Activated naive CD4-positive, alpha-beta T cell treated with anti-CD3 and anti-CD28 coated beads, Interleukin-2, amount 10 ng/mL, durations not matched to agents 7 days and 5 days (primary cell): Measurements from ENCODE around the gene RNF17.
A peak's percentile ranks its signal among the peaks of the same experiment; 100 is the strongest.

Source experiments
- CTCF ChIA-PET: fragments of 350-600 bp; sonication (Branson Sonifier 250); formaldehyde crosslinking; loops from one replicate; lab custom pipeline; 2021; ENCODE audit warnings: antibody characterized with exemption; lab: Charles Lee
- DNase-seq: peaks from one replicate; pipeline ENCODE4 v3.0.0-alpha.2; 2020
- H3K27ac Mint-ChIP-seq: one replicate; pipeline ENCODE4 v1.8.0; 2021; ENCODE audit warnings: mild to moderate bottlenecking, moderate library complexity, mixed read lengths
- H3K27me3 Mint-ChIP-seq: one replicate; pipeline ENCODE4 v1.8.0; 2021; ENCODE audit warnings: mild to moderate bottlenecking, mixed read lengths
- H3K36me3 Mint-ChIP-seq: one replicate; pipeline ENCODE4 v1.8.0; 2021; ENCODE audit warnings: mixed read lengths
- H3K4me1 Mint-ChIP-seq: one replicate; pipeline ENCODE4 v1.8.0; 2021; ENCODE audit warnings: mixed read lengths
- H3K4me3 Mint-ChIP-seq: one replicate; pipeline ENCODE4 v1.8.0; 2021; ENCODE audit warnings: mild to moderate bottlenecking, moderate library complexity, mixed read lengths
- H3K9me3 Mint-ChIP-seq: one replicate; pipeline ENCODE4 v1.8.0; 2021; ENCODE audit warnings: mixed read lengths

Gene RNF17

GRCh38 chr13:24738366-24738847, 25.6 kb upstream of the RNF17 start:
- Mint-ChIP-seq H3K4me3 (no peak overlapping the region), H3K9me3 (no peaks in the 10 kb centered on the region), H3K4me1 (no peaks in the 10 kb centered on the region), H3K27me3 (peaks cover 24% of the 10 kb centered on the region), H3K27ac (no peak overlapping the region), H3K36me3 (no peaks in the 10 kb centered on the region)
- DNase-seq, result no peak
- CTCF ChIA-PET, result interaction anchor here (1.7 kb wide), 1 partner anchor 44 kb away, joined by 6 read pairs; no protein-coding TSS in a partner anchor

DNA sequence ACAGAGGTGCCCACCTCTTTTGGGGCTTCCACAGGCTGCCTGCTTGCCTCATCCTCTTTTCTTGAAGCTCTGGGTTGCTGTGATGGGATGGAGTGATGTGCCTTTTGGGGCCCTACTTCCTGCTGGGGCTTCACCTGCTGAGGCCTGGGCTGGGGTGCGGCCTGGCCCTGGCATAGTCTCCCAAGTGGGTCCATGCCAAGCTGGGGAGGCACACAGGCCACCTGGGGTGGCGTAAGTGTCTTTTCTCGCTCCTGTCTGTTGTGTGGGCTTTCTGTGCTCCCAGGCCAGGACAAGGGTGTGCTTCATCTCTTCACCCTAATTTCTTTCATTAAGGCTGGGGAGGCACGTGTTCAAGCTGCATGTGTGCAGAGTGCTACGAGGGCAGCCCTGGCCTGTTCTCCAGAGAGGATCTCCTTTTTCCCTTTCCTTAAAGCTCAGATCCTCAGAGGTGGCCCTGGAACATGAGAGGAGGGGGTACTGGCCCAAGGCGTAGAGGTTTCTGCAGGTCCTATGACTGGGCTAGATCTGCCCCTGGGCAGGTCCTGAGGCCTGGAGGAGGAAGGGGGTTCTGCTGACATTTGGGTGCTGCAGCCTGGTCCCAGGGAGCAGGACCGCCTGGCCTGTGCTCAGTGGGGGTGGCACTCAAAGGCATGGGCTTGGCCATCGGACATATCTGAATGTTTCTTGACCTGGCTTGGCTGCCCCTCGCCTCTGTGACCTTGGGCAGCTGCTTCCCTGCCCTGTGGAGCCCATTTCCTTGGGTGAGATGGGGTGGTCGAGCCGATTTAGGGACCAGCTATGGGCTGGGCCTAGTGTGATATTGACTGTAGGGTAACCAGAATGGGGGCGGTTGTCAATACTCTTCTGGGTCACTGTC, 23.7 kb upstream of the RNF17 start:
- H3K36me3 Mint-ChIP-seq, result no peaks in the 10 kb centered on the region
- no peak overlapping the region for H3K27ac Mint-ChIP-seq
- CTCF ChIA-PET, result interaction anchor here (1.0 to 1.7 kb wide), 6 partner anchors 10 to 256 kb away, joined by 3 to 6 read pairs (median 4); no protein-coding TSS in a partner anchor
- peaks cover 42% of the 10 kb centered on the region for H3K27me3 Mint-ChIP-seq
- H3K9me3 Mint-ChIP-seq, result no peaks in the 10 kb centered on the region
- H3K4me3 Mint-ChIP-seq, result no peak overlapping the region
- DNase-seq, result no peak
- H3K4me1 Mint-ChIP-seq, result no peaks in the 10 kb centered on the region

DNA sequence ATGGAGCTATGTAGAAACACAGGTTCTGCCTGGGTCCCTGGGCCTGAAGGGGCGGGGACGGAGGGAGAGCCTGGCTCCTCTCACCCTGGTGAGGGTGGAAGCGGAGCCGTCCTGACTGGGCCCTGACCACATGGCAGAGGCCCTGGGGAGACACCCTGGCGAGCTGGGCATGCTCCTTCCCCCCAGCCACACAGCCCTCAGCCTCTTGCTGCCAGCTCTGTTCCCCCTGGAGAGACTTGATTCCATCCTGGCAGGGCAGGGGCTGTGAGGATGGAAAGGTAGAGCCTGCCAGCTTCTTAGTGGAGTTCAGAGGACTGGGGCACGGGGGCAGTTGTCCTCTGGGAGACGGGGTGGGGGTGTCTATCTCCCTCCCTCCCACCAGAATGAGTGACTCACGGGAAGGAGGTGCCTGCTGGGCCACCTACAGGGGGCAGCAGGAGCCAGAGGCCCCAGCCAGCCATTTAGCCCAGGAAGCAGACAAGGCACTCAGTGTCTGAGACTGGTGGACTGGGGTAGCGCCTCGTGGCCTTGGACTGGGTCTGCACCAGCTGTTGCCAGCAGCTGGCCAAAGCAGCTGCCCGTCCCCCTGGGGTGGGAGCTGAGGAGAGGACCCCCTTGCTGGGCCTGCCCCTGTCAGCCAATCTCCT, 22.8 kb upstream of the RNF17 start:
- no peak for DNase-seq
- CTCF ChIA-PET, result no interaction called here
- no peaks in the 10 kb centered on the region for H3K36me3 Mint-ChIP-seq
- H3K27me3 Mint-ChIP-seq, result peaks cover 51% of the 10 kb centered on the region
- no peaks in the 10 kb centered on the region for H3K9me3 Mint-ChIP-seq
- no peaks in the 10 kb centered on the region for H3K4me1 Mint-ChIP-seq
- H3K4me3 Mint-ChIP-seq, result no peak overlapping the region
- no peak overlapping the region for H3K27ac Mint-ChIP-seq

GRCh38 chr13:24741791-24742190, 22.2 kb upstream of the RNF17 start:
- CTCF ChIA-PET, result interaction anchor here (0.8 to 1.3 kb wide), 2 partner anchors 226 to 253 kb away, joined by 3 read pairs; no protein-coding TSS in a partner anchor
- DNase-seq, result no peak
- Mint-ChIP-seq H3K27me3 (peaks cover 58% of the 10 kb centered on the region), H3K9me3 (no peaks in the 10 kb centered on the region), H3K27ac (no peak overlapping the region), H3K36me3 (no peaks in the 10 kb centered on the region), H3K4me1 (no peaks in the 10 kb centered on the region), H3K4me3 (no peak overlapping the region)

DNA sequence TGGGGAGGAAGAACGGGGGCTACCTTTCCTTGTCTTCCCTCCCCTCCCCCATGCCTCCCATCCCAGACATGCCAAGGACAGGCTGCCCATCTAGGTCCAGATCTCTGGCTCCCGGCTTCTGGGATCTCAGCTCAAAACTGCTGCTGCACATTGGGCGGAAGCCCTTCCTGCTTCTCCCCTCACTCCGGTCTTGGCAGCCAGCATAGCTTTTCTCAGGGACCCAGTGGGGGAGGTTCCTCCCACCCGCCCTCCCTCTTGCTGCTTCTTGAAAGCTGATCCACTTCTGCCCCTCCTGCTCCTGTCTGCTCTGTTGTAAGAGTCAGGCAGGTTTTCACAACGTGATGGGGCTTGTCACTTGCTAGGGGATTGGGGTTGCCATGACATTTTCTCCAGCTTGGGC, 21.7 kb upstream of the RNF17 start:
- Mint-ChIP-seq H3K9me3 (no peaks in the 10 kb centered on the region), H3K4me3 (no peak overlapping the region), H3K27ac (no peak overlapping the region), H3K4me1 (peaks cover 4% of the 10 kb centered on the region), H3K36me3 (no peaks in the 10 kb centered on the region), H3K27me3 (peaks cover 63% of the 10 kb centered on the region)
- CTCF ChIA-PET, result interaction anchor here (0.8 to 1.3 kb wide), 2 partner anchors 226 to 253 kb away, joined by 3 read pairs; no protein-coding TSS in a partner anchor
- no peak for DNase-seq

- CTCF ChIA-PET, result interaction anchor here (1.1 to 1.3 kb wide), 2 partner anchors 252 to 372 kb away, joined by 3 read pairs; no protein-coding TSS in a partner anchor
- H3K9me3 Mint-ChIP-seq, result no peaks in the 10 kb centered on the region
- H3K27ac Mint-ChIP-seq, result no peak overlapping the region
- no peak for DNase-seq
- H3K4me3 Mint-ChIP-seq, result no peak overlapping the region
- no peaks in the 10 kb centered on the region for H3K36me3 Mint-ChIP-seq
- peaks cover 69% of the 10 kb centered on the region for H3K27me3 Mint-ChIP-seq
- peaks cover 6% of the 10 kb centered on the region for H3K4me1 Mint-ChIP-seq
Measured at GRCh38 chr13:24742977-24743376, 21.0 kb upstream of the RNF17 start.

DNA sequence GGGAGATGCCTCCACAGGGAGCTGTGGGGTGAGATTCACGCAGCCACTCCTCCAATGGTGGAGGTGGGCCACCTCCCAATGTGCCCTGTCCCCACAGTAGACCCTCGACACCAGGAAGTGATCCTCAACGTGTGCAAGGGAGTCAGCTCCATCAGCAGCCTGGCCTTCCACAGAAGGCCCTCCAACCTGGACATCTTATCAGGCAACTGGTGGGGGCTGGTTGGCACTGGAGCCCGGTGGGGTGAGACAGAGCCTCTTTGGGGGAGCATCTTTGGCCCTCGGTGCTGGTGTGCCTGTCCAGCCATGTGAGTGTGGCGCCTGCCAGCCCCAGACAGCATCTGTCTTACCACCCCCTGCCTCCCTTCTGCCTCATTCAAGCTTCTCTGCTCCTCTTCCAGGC, 19.7 kb upstream of the RNF17 start:
- DNase-seq, result no peak
- H3K4me3 Mint-ChIP-seq, result no peak overlapping the region
- CTCF ChIA-PET, result no interaction called here
- no peak overlapping the region for H3K27ac Mint-ChIP-seq
- peaks cover 10% of the 10 kb centered on the region for H3K4me1 Mint-ChIP-seq
- H3K36me3 Mint-ChIP-seq, result no peaks in the 10 kb centered on the region
- H3K27me3 Mint-ChIP-seq, result peaks cover 82% of the 10 kb centered on the region
- H3K9me3 Mint-ChIP-seq, result no peaks in the 10 kb centered on the region

DNA sequence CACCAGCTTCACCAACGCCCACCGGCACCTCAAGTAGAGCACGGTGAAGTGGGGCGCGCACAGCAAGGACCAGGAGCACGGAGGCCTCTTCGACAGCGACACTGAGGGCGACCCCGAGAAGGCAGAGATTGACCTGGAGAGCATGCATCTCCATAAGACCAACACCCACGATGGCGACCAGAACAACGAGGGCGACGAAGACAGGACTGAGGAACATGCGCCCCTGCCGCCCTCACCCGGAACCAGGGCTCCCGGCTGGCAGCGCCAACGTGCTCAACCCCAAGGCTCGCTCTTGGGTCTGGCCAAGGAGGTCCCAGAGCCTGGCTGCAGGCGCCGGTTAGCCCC, 18.5 kb upstream of the RNF17 start:
- H3K4me1 Mint-ChIP-seq, result peaks cover 10% of the 10 kb centered on the region
- CTCF ChIA-PET, result no interaction called here
- no peaks in the 10 kb centered on the region for H3K36me3 Mint-ChIP-seq
- H3K27me3 Mint-ChIP-seq, result peaks cover 85% of the 10 kb centered on the region
- no peaks in the 10 kb centered on the region for H3K9me3 Mint-ChIP-seq
- no peak overlapping the region for H3K27ac Mint-ChIP-seq
- no peak for DNase-seq
- no peak overlapping the region for H3K4me3 Mint-ChIP-seq

DNA sequence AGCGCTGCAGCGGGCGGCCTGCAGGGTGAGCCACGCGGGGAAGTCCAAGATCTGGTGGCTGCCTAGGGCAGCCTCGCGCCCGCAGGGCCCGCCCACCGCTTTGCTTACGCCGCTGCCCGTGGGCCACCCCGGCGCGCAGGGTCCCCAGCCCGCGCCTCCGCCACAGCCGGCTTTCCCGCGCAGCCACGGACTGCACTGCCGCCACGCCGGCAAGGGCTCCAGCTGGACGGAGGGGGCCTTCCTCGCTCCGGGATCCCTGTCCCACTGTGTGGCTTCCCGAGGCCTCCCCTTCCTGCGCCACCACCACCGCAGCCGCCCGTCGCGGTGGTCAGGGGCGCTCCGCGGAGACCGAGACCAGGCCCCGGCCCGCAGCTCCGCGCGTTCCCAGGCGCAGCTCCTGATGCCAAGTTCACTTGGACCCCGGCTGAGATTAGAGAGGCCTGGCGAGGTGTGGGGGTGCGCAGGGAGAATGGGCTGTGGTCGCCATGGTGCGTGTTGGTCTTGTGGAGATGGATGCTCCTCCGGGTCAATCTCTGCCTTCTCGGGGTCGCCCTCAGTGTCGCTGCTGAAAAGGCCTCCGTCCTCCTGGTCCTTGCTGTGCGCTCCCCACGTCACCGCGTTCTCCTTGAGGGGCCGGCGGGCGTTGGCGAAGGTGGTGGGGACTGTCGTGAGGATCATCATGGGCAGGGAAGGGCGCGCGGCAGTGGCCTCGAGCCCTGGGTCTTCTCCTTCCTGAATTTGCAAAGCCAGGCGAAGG, 17.9 kb upstream of the RNF17 start:
- Mint-ChIP-seq H3K27ac (no peak overlapping the region), H3K27me3 (peaks cover 85% of the 10 kb centered on the region), H3K9me3 (no peaks in the 10 kb centered on the region), H3K4me1 (peaks cover 10% of the 10 kb centered on the region), H3K36me3 (no peaks in the 10 kb centered on the region), H3K4me3 (no peak overlapping the region)
- DNase-seq, result no peak
- CTCF ChIA-PET, result no interaction called here

DNA sequence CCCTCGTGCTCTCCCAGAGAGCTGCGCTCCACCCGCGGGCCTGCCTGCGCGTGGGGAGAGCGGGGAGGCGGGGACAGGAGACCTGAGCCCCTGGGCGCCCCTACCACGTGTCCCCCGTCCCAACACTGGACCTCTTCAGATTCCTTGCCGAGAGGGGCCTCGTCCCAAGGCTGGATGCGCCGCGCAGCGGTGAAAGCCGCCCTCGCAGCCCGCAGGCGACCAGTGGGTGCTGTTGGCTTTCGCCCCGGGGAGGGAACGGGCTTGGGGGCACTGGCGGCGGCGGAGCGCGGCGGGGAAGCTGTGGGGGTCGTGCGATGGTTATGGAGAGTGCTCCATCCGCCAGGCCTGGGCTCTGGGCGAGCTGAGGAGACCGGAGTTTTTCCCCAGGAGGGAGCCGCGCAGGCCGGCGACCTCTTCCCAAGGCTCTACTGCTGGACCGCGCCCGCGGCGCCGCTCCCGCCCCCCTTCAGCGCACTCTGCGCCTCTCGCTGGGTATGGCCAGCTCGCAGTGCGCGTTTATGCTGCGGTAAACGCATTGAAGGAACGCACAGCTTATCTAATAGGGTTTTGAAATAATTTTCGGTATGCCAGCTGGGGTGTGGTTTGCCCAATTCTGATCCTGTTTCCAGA, 17.2 kb upstream of the RNF17 start:
- Mint-ChIP-seq H3K4me1 (peaks cover 10% of the 10 kb centered on the region), H3K27me3 (peaks cover 78% of the 10 kb centered on the region), H3K36me3 (no peaks in the 10 kb centered on the region), H3K4me3 (peak overlapping the region; percentile 67), H3K9me3 (no peaks in the 10 kb centered on the region), H3K27ac (no peak overlapping the region)
- CTCF ChIA-PET, result no interaction called here
- DNase-seq, result no peak

GRCh38 chr13:24747248-24748060, 16.5 kb upstream of the RNF17 start:
- Mint-ChIP-seq H3K27me3 (peaks cover 78% of the 10 kb centered on the region), H3K27ac (no peak overlapping the region), H3K9me3 (no peaks in the 10 kb centered on the region), H3K4me1 (peaks cover 10% of the 10 kb centered on the region), H3K4me3 (peak overlapping the region; percentile 67), H3K36me3 (no peaks in the 10 kb centered on the region)
- CTCF ChIA-PET, result no interaction called here
- peak; percentile 50 for DNase-seq

GRCh38 chr13:24748061-24748400, 15.9 kb upstream of the RNF17 start:
- Mint-ChIP-seq H3K27me3 (peaks cover 79% of the 10 kb centered on the region), H3K36me3 (no peaks in the 10 kb centered on the region), H3K4me1 (peaks cover 10% of the 10 kb centered on the region), H3K4me3 (peak overlapping the region; percentile 56), H3K9me3 (no peaks in the 10 kb centered on the region), H3K27ac (no peak overlapping the region)
- DNase-seq, result no peak
- CTCF ChIA-PET, result no interaction called here

- CTCF ChIA-PET, result interaction anchor here (0.7 kb wide), 1 partner anchor 591 kb away, joined by 3 read pairs; no protein-coding TSS in a partner anchor
- Mint-ChIP-seq H3K36me3 (no peaks in the 10 kb centered on the region), H3K4me3 (no peak overlapping the region), H3K4me1 (no peaks in the 10 kb centered on the region), H3K27me3 (peaks cover 9% of the 10 kb centered on the region), H3K9me3 (no peaks in the 10 kb centered on the region), H3K27ac (no peak overlapping the region)
- no peak for DNase-seq
Measured at GRCh38 chr13:24759197-24759596, 4.8 kb upstream of the RNF17 start.
